Transverse colon (tissue), 4 donors: ENCODE results near the gene ALDH7A1. TPM values are rescaled to one million over a fixed set of nuclear protein-coding genes. Genes with fewer than 3 reads are reported as not detected.

Experiments used
- DNase-seq: peaks from one replicate; pipeline ENCODE4 v3.0.0-alpha.2; 2019
- H3K27ac ChIP-seq, 4 donors: fragments of 200-600 bp; sonication (generic); 2 replicates each; pipeline ENCODE4 v1.5.1; 2016 to 2018; ENCODE audit warnings: inconsistent platforms in 4 of 4
- H3K27me3 ChIP-seq: fragments of 200-600 bp; sonication (generic); 2 replicates; pipeline ENCODE4 v1.5.1; 2017; ENCODE audit warnings: inconsistent platforms
- H3K36me3 ChIP-seq, 4 donors: fragments of 200-600 bp; sonication (generic); 2 replicates each; pipeline ENCODE4 v1.5.1; 2017 to 2019; ENCODE audit warnings: inconsistent platforms in 4 of 4
- H3K4me1 ChIP-seq, 4 donors: fragments of 200-600 bp; sonication (generic); 2 replicates each; pipeline ENCODE4 v1.5.1; 2017 to 2020; ENCODE audit warnings: inconsistent platforms in 4 of 4
- H3K4me3 ChIP-seq, 4 donors: fragments of 200-600 bp; sonication (generic); 1 replicate in 1 of 4; 2 replicates in 3 of 4; pipeline versions ENCODE4 v1.5.1 to v1.6.1; 2017 to 2019; ENCODE audit warnings: inconsistent platforms in 4 of 4
- H3K9me3 ChIP-seq, 2 donors: fragments of 200-600 bp; sonication (generic); 2 replicates each; pipeline ENCODE4 v1.5.1; 2017 to 2019; ENCODE audit warnings: inconsistent platforms in 2 of 2
- EP300 ChIP-seq: sonication (generic); formaldehyde crosslinking; IDR thresholded peaks from one replicate; pipeline ENCODE4 v1.6.1; 2017; ENCODE audit warnings: antibody characterized with exemption, low read depth
- POLR2A ChIP-seq: fragments of 450-650 bp; IDR thresholded peaks from one replicate; pipeline ENCODE4 v1.6.1; 2016; ENCODE audit warnings: antibody characterized with exemption, mild to moderate bottlenecking, moderate library complexity
- POLR2AphosphoS5 ChIP-seq, 3 donors: sonication (generic); formaldehyde crosslinking; IDR thresholded peaks; one replicate each; pipeline ENCODE4 v1.6.1; 2016; ENCODE audit warnings: antibody characterized with exemption in 3 of 3
- WGBS, 2 donors: methylation state at CpG; one replicate each; pipeline ENCODE4 v1.1.5; 2018; ENCODE audit warnings: low coverage in 1 of 2; 5-methylcytosine and 5-hydroxymethylcytosine counted together
- in situ Hi-C, 4 donors: fragments of 200-750 bp; cut with MboI; loops; one replicate each; pipeline versions ENCODE4 v1.15.0 to v1.15.1; 2017; ENCODE audit warnings: low sequenced_read_pairs in 3 of 4, low pct_ligation_motif_present in 1 of 4, low pct_unique_long_range_greater_than_20kb in 1 of 4
- intact Hi-C: fragments of 100-400 bp; cut with DNase I; formaldehyde crosslinking; loops from one replicate; pipeline ENCODE4 v1.15.1; 2023; ENCODE audit warnings: low total_unique reads
- total RNA-seq, 4 donors: library from RNA; depleted of rRNA; stranded (reverse); fragments of >200 nt; gene quantifications; one replicate each; pipeline ENCODE4 v1.1.0, GENCODE V29; 2016
- TF ChIP-seq, protein P1 (sequence below), 5 experiments: fragments of 200-600 bp in 3 of 5; fragments of 450-650 bp in 2 of 5; sonication (generic) in 3 of 5; IDR thresholded peaks; 1 replicate in 2 of 5; 2 replicates in 3 of 5; pipeline ENCODE4 v1.5.1; 2016 to 2017; ENCODE audit warnings: antibody characterized with exemption in 5 of 5, inconsistent platforms in 3 of 5, mild to moderate bottlenecking in 2 of 5, moderate library complexity in 1 of 5

ALDH7A1 gene
- total RNA-seq, 4 donors from 2014 or later: 9.8 to 33.3 (median 15.1) TPM

GRCh38 chr5:126542441-126542840 is 52.6 kb downstream of the ALDH7A1 start:
- peaks cover 0 to 13% (median 6%) of the 10 kb centered on the region in 4 donors for H3K4me1 ChIP-seq
- no peak overlapping the region for H3K27ac ChIP-seq
- H3K27me3 ChIP-seq: no peaks in the 10 kb centered on the region
- H3K4me3 ChIP-seq: no peak overlapping the region
- WGBS, 2 donors: 50 to 68% methylated on average over 2 of the region's 2 CpGs
- no peak for DNase-seq
- no peaks in the 10 kb centered on the region for H3K36me3 ChIP-seq
- no peaks in the 10 kb centered on the region for H3K9me3 ChIP-seq
- intact Hi-C loops (no loop called here), in situ Hi-C loops (no loop called here)
- TF ChIP-seq POLR2A (no peak), EP300 (no peak), POLR2AphosphoS5 (IDR thresholded peaks at IDR 0.05) (no peak)
- TF ChIP-seq, protein P1, sequence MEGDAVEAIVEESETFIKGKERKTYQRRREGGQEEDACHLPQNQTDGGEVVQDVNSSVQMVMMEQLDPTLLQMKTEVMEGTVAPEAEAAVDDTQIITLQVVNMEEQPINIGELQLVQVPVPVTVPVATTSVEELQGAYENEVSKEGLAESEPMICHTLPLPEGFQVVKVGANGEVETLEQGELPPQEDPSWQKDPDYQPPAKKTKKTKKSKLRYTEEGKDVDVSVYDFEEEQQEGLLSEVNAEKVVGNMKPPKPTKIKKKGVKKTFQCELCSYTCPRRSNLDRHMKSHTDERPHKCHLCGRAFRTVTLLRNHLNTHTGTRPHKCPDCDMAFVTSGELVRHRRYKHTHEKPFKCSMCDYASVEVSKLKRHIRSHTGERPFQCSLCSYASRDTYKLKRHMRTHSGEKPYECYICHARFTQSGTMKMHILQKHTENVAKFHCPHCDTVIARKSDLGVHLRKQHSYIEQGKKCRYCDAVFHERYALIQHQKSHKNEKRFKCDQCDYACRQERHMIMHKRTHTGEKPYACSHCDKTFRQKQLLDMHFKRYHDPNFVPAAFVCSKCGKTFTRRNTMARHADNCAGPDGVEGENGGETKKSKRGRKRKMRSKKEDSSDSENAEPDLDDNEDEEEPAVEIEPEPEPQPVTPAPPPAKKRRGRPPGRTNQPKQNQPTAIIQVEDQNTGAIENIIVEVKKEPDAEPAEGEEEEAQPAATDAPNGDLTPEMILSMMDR (IDR thresholded peaks at IDR 0.05): no peak

DNA sequence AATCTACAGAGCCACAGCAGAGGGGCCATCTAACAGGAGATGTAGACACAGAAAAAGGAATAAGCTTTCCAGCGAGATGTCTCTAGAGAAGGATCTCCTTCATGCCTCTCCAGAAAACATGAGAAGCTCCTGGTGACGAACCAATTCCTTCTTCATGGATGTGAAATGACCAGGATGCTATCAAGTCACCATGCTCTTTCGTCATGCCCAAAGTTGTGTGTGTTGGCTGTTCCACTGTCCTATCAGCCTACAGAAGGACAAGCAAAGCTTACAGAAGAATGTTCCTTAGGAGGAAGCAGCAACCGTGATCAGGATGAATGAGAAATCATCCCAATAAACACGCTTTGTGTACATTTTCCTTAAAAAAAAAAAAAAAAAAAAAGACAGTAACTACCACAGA is 54.4 kb downstream of the ALDH7A1 start:
- H3K27me3 ChIP-seq: no peaks in the 10 kb centered on the region
- H3K4me1 ChIP-seq: peaks cover 0 to 24% (median 6%) of the 10 kb centered on the region in 4 donors
- WGBS, 2 donors: 73 to 83% methylated on average over 3 to 5 of the region's 5 CpGs
- H3K9me3 ChIP-seq: no peaks in the 10 kb centered on the region
- H3K36me3 ChIP-seq: no peaks in the 10 kb centered on the region
- no peak overlapping the region for H3K27ac ChIP-seq
- in situ Hi-C loops (no loop called here), intact Hi-C loops (no loop called here)
- no peak overlapping the region for H3K4me3 ChIP-seq
- no peak for TF ChIP-seq EP300
- TF ChIP-seq POLR2AphosphoS5 (IDR thresholded peaks at IDR 0.05): no peak
- no peak for TF ChIP-seq POLR2A
- TF ChIP-seq, protein P1 (IDR thresholded peaks at IDR 0.05): no peak
- no peak for DNase-seq

- no peak for DNase-seq
- Histone ChIP-seq H3K4me1 (peaks cover 0 to 23% (median 2%) of the 10 kb centered on the region in 4 donors), H3K9me3 (no peaks in the 10 kb centered on the region), H3K4me3 (no peak overlapping the region), H3K27ac (peak overlapping the region; percentile 24 to 76 (median 46)), H3K27me3 (no peaks in the 10 kb centered on the region), H3K36me3 (no peaks in the 10 kb centered on the region)
- intact Hi-C loops (loop anchor here (2.0 kb wide), 1 partner anchor 186 kb away; no protein-coding TSS in a partner anchor), in situ Hi-C loops (loop anchor here (5.0 to 10.0 kb wide), 2 partner anchors 184 to 186 kb away; no protein-coding TSS in a partner anchor)
- no peak for TF ChIP-seq EP300
- TF ChIP-seq POLR2AphosphoS5 (IDR thresholded peaks at IDR 0.05): no peak
- TF ChIP-seq, protein P1 (IDR thresholded peaks at IDR 0.05): no peak
- TF ChIP-seq POLR2A: no peak
- 28 to 29% methylated on average over 1 of the region's 1 CpG for WGBS, 2 donors
These were observed 56.4 kb downstream of the ALDH7A1 start for GRCh38 chr5:126538579-126538978.

- H3K4me1 ChIP-seq: peaks cover 3 to 24% (median 6%) of the 10 kb centered on the region in 4 donors
- no peaks in the 10 kb centered on the region for H3K9me3 ChIP-seq
- no peak for DNase-seq
- no peaks in the 10 kb centered on the region for H3K27me3 ChIP-seq
- WGBS, 2 donors: 45 to 47% methylated on average over 2 to 3 of the region's 3 CpGs
- no peaks in the 10 kb centered on the region for H3K36me3 ChIP-seq
- TF ChIP-seq POLR2AphosphoS5 (IDR thresholded peaks at IDR 0.05) (no peak), POLR2A (no peak), EP300 (no peak)
- TF ChIP-seq, protein P1 (IDR thresholded peaks at IDR 0.05): peak in 1 of 5 experiments; percentile 11
- in situ Hi-C loops: loop anchor here (5.0 to 10.0 kb wide), 2 partner anchors 182 to 185 kb away; no protein-coding TSS in a partner anchor
- no peak overlapping the region for H3K4me3 ChIP-seq
- intact Hi-C loops: no loop called here
- peak overlapping the region in 2 of 4 donors; percentile 21 to 22 for H3K27ac ChIP-seq
These were observed 58.1 kb downstream of the ALDH7A1 start for GRCh38 chr5:126536874-126537273.
